ENCODE measurements around the gene PACSIN2.

The PACSIN2 gene

GRCh38 chr22:42885446-42885845, 129.5 kb downstream of the PACSIN2 start:
- no peak for TF ChIP-seq FOXM1 (IDR thresholded peaks at IDR 0.05; ENCODE audit: borderline replicate concordance)
- TF ChIP-seq PKNOX1 (IDR thresholded peaks at IDR 0.05) = no peak
- no peak for TF ChIP-seq HDGF (IDR thresholded peaks at IDR 0.05; ENCODE audit: borderline replicate concordance)
- no peak for TF ChIP-seq NFRKB (IDR thresholded peaks at IDR 0.05)
- ChIA-PET POLR2A (no interaction called here), CTCF (no interaction called here)
- DNase-seq (ENCODE audit: extremely low spot score) = no peak

- DNase-seq (ENCODE audit: extremely low spot score) = no peak
- POLR2A ChIA-PET = no interaction called here
- TF ChIP-seq CTBP1 (IDR thresholded peaks at IDR 0.05; ENCODE audit: borderline replicate concordance) = no peak
- TF ChIP-seq FOXA1 (IDR thresholded peaks at IDR 0.05) = no peak
- TF ChIP-seq FOXK2 (IDR thresholded peaks at IDR 0.05) = no peak
- no peak for TF ChIP-seq ZNF384 (IDR thresholded peaks at IDR 0.05)
- no peak for TF ChIP-seq LEF1 (IDR thresholded peaks at IDR 0.05; ENCODE audit: borderline replicate concordance)
- TF ChIP-seq SP1 (IDR thresholded peaks at IDR 0.05) = no peak
- no peak for TF ChIP-seq ELF4 (IDR thresholded peaks at IDR 0.05)
- no peak for TF ChIP-seq SUZ12 (IDR thresholded peaks at IDR 0.05)
- no peak for TF ChIP-seq BHLHE40 (IDR thresholded peaks at IDR 0.05; ENCODE audit: borderline replicate concordance)
- no peak for TF ChIP-seq PKNOX1 (IDR thresholded peaks at IDR 0.05)
- TF ChIP-seq FOXM1 (IDR thresholded peaks at IDR 0.05; ENCODE audit: borderline replicate concordance) = no peak
- TF ChIP-seq HDGF (IDR thresholded peaks at IDR 0.05; ENCODE audit: borderline replicate concordance) = no peak
- no peak for TF ChIP-seq L3MBTL2 (conservative IDR thresholded peaks at IDR 0.05)
- CTCF ChIA-PET = interaction anchor here (0.5 kb wide), 1 partner anchor 197 kb away, joined by 3 read pairs; no protein-coding TSS in a partner anchor
These were observed 130.2 kb downstream of the PACSIN2 start for GRCh38 chr22:42884616-42885375.

- CTCF ChIA-PET = interaction anchor here (0.5 to 0.7 kb wide), 2 partner anchors 20 to 198 kb away, joined by 3 read pairs; no protein-coding TSS in a partner anchor
- POLR2A ChIA-PET = no interaction called here
- no peak for TF ChIP-seq LEF1 (IDR thresholded peaks at IDR 0.05; ENCODE audit: borderline replicate concordance)
- no peak for TF ChIP-seq ELF4 (IDR thresholded peaks at IDR 0.05)
- TF ChIP-seq FOXA1 (IDR thresholded peaks at IDR 0.05) = no peak
- no peak for TF ChIP-seq CTBP1 (IDR thresholded peaks at IDR 0.05; ENCODE audit: borderline replicate concordance)
- no peak for DNase-seq (ENCODE audit: extremely low spot score)
These were observed 131.0 kb downstream of the PACSIN2 start for GRCh38 chr22:42883970-42884369.

- ChIA-PET CTCF (interaction anchor here (0.5 to 0.7 kb wide), 2 partner anchors 21 to 259 kb away, joined by 3 read pairs; no protein-coding TSS in a partner anchor), POLR2A (no interaction called here)
- TF ChIP-seq CTBP1 (IDR thresholded peaks at IDR 0.05; ENCODE audit: borderline replicate concordance) (no peak), FOXA1 (IDR thresholded peaks at IDR 0.05) (no peak), TARDBP (IDR thresholded peaks at IDR 0.05) (no peak), SUZ12 (IDR thresholded peaks at IDR 0.05) (no peak), FOXM1 (IDR thresholded peaks at IDR 0.05; ENCODE audit: borderline replicate concordance) (no peak), PKNOX1 (IDR thresholded peaks at IDR 0.05) (no peak), SP1 (IDR thresholded peaks at IDR 0.05) (no peak), HDGF (IDR thresholded peaks at IDR 0.05; ENCODE audit: borderline replicate concordance) (no peak), ELF4 (IDR thresholded peaks at IDR 0.05) (no peak), ZNF384 (IDR thresholded peaks at IDR 0.05) (no peak)
- DNase-seq (ENCODE audit: extremely low spot score) = no peak
These were observed 131.8 kb downstream of the PACSIN2 start for GRCh38 chr22:42883121-42883520.

GRCh38 chr22:42881982-42882656, 132.8 kb downstream of the PACSIN2 start:
- CTCF ChIA-PET = interaction anchor here (0.7 kb wide), 1 partner anchor 15 kb away, joined by 6 read pairs; no protein-coding TSS in a partner anchor
- DNase-seq (ENCODE audit: extremely low spot score) = no peak
- TF ChIP-seq FOXA1 (IDR thresholded peaks at IDR 0.05) (no peak), CTBP1 (IDR thresholded peaks at IDR 0.05; ENCODE audit: borderline replicate concordance) (no peak), ELF4 (IDR thresholded peaks at IDR 0.05) (no peak), NFRKB (IDR thresholded peaks at IDR 0.05) (no peak), LEF1 (IDR thresholded peaks at IDR 0.05; ENCODE audit: borderline replicate concordance) (no peak), FOXM1 (IDR thresholded peaks at IDR 0.05; ENCODE audit: borderline replicate concordance) (no peak), ZNF384 (IDR thresholded peaks at IDR 0.05) (no peak), ARNT (IDR thresholded peaks at IDR 0.05) (no peak), BHLHE40 (IDR thresholded peaks at IDR 0.05; ENCODE audit: borderline replicate concordance) (no peak), L3MBTL2 (conservative IDR thresholded peaks at IDR 0.05) (no peak), SUZ12 (IDR thresholded peaks at IDR 0.05) (no peak), FOXK2 (IDR thresholded peaks at IDR 0.05) (no peak), SP1 (IDR thresholded peaks at IDR 0.05) (no peak), HDGF (IDR thresholded peaks at IDR 0.05; ENCODE audit: borderline replicate concordance) (no peak), TARDBP (IDR thresholded peaks at IDR 0.05) (no peak), PKNOX1 (IDR thresholded peaks at IDR 0.05) (no peak)
- POLR2A ChIA-PET = interaction anchor here (0.8 kb wide), 1 partner anchor 26 kb away, joined by 3 read pairs; no protein-coding TSS in a partner anchor

Data from HEK293T (cell line).